ENCODE results near the gene MAS1L. TPM values are rescaled to one million over a fixed set of nuclear protein-coding genes. Genes with fewer than 3 reads are reported as not detected.

Gene MAS1L
- total RNA-seq, 1 experiment from 2014 or later, result not detected

- Histone ChIP-seq H3K4me1 (ENCODE audit: insufficient read depth, low read length) (no peaks in the 10 kb centered on the region), H4K91ac (ENCODE audit: insufficient read length, low read depth, low read length) (no peak overlapping the region), H3K4me2 (ENCODE audit: insufficient read depth, insufficient read length, low read length) (no peak overlapping the region), H3K18ac (ENCODE audit: insufficient read length, low read depth, low read length) (no peak overlapping the region), H2AFZ (ENCODE audit: low read length) (no peak overlapping the region), H3K14ac (ENCODE audit: insufficient read depth, low read length) (no peak overlapping the region), H3K4ac (ENCODE audit: low read depth, low read length) (no peak overlapping the region), H3K56ac (ENCODE audit: insufficient read length, low read depth, low read length) (no peak overlapping the region), H4K20me1 (ENCODE audit: control insufficient read depth, insufficient read depth, insufficient read length) (no peaks in the 10 kb centered on the region), H2BK20ac (ENCODE audit: low read depth, low read length, poor library complexity, severe bottlenecking) (no peak overlapping the region), H3K27me3 (ENCODE audit: insufficient read depth, low read length) (no peaks in the 10 kb centered on the region), H3T11ph (ENCODE audit: low read length) (no peak overlapping the region), H3K9ac (ENCODE audit: extremely low read depth, insufficient read length, low read length) (no peak overlapping the region), H2BK12ac (ENCODE audit: insufficient read length, low read depth, low read length) (no peak overlapping the region), H3K79me1 (ENCODE audit: insufficient read depth, low read depth, low read length, poor library complexity, severe bottlenecking) (no peaks in the 10 kb centered on the region), H4K5ac (ENCODE audit: insufficient read length, low read depth, low read length) (no peak overlapping the region), H3K9me3 (ENCODE audit: control insufficient read depth, low read depth, low read length) (no peaks in the 10 kb centered on the region), H3K27ac (ENCODE audit: insufficient read length, low read depth, low read length) (no peak overlapping the region), H3K79me2 (ENCODE audit: insufficient read depth, low read length) (no peaks in the 10 kb centered on the region), H2BK120ac (ENCODE audit: low read depth, low read length, poor library complexity, severe bottlenecking) (no peak overlapping the region), H3K23ac (ENCODE audit: insufficient read length, low read depth, low read length) (no peak overlapping the region), H2AK5ac (ENCODE audit: insufficient read length, low read length) (no peak overlapping the region), H3K23me2 (ENCODE audit: insufficient read length, low read depth, low read length, poor library complexity, severe bottlenecking) (no peaks in the 10 kb centered on the region), H2BK15ac (ENCODE audit: low read depth, low read length) (no peak overlapping the region), H4K8ac (replicated peaks; ENCODE audit: insufficient read length, low read depth, low read length) (no peak overlapping the region), H2BK5ac (ENCODE audit: insufficient read length, low read length) (no peak overlapping the region)
- TF ChIP-seq CTCF (conservative IDR thresholded peaks at IDR 0.05), result no peak
- H3K4me1 Mint-ChIP-seq, result peaks cover 0 to 8% of the 10 kb centered on the region in 2 experiments; a peak in 3 of 4 replicates
- H3K36me3 Mint-ChIP-seq (ENCODE audit: insufficient read depth in 1 of 3, low read depth in 3 of 3), result no peaks in the 10 kb centered on the region
- WGBS (ENCODE audit: extremely low coverage, insufficient read length, low lambda C conversion rate), result no CpG with 5 or more reads among the region's 3 CpGs
- no peak overlapping the region for H3K4me3 Mint-ChIP-seq
- H3K27me3 Mint-ChIP-seq (ENCODE audit: low read depth), result no peaks in the 10 kb centered on the region; the same call in 1 of the 2 replicates
- no peak for DNase-seq
- H3K9me3 Mint-ChIP-seq, result no peaks in the 10 kb centered on the region; a peak in 1 of 5 replicates
- no peak overlapping the region for H3K27ac Mint-ChIP-seq
Observed at GRCh38 chr6:29490055-29490454, 2.3 kb upstream of the MAS1L start.
